Measurements from ENCODE around the gene GPR173. TPM values are rescaled to one million over a fixed set of nuclear protein-coding genes. Genes with fewer than 3 reads are reported as not detected.

GPR173 gene
- total RNA-seq, 4 donors from 2014 or later, result 0.33 to 1.1 (median 0.73) TPM

GRCh38 chrX:53091354-53091753, 42.8 kb downstream of the GPR173 start:
- no peak for TF ChIP-seq CTCF (IDR thresholded peaks at IDR 0.05; ENCODE audit: low read depth)

- no peak for TF ChIP-seq CTCF (IDR thresholded peaks at IDR 0.05; ENCODE audit: low read depth)
Measured at GRCh38 chrX:53093177-53093655, 44.6 kb downstream of the GPR173 start.

- TF ChIP-seq CTCF (IDR thresholded peaks at IDR 0.05; ENCODE audit: low read depth), result no peak
Measured at GRCh38 chrX:53093748-53094581, 45.4 kb downstream of the GPR173 start, which contains the start of gene KANTR. TSS of gene KANTR (plus strand) at chrX:53094142. CDS start at chrX:53124273, 30,131 bp downstream.

- TF ChIP-seq CTCF (IDR thresholded peaks at IDR 0.05; ENCODE audit: low read depth), result no peak
Measured at GRCh38 chrX:53094582-53094905, 46.0 kb downstream of the GPR173 start.

- no peak for TF ChIP-seq CTCF (IDR thresholded peaks at IDR 0.05; ENCODE audit: low read depth)
Measured at GRCh38 chrX:53095796-53096195, 47.2 kb downstream of the GPR173 start.

- TF ChIP-seq CTCF (IDR thresholded peaks at IDR 0.05; ENCODE audit: low read depth), result no peak
Measured at GRCh38 chrX:53114864-53115549, 66.4 kb downstream of the GPR173 start.

GRCh38 chrX:53115550-53115874, 66.9 kb downstream of the GPR173 start:
- TF ChIP-seq CTCF (IDR thresholded peaks at IDR 0.05; ENCODE audit: low read depth), result no peak
